ENCODE measurements around the gene PSMD2.

GRCh38 chr3:184308744-184309143 lies 9.7 kb downstream of the PSMD2 start:
- TF ChIP-seq GATA2 (IDR thresholded peaks at IDR 0.05; ENCODE audit: low read depth, low read length) (peak; percentile 94), GATA3 (IDR thresholded peaks at IDR 0.05; ENCODE audit: low read depth, low read length) (peak; percentile 73)
